H9 (cell line): ENCODE results near the gene ZNF35. TPM values are rescaled to one million over a fixed set of nuclear protein-coding genes. Genes with fewer than 3 reads are reported as not detected.

Experiments used
- DNase-seq: peaks from one replicate; pipeline ENCODE4 v3.0.0-alpha.2; 2017
- H2AFZ ChIP-seq: one replicate; pipeline ENCODE4 v1.6.1; 2013; ENCODE audit warnings: mild to moderate bottlenecking, low read length, control low read depth, moderate library complexity
- H2AK5ac ChIP-seq: 2 replicates; pipeline ENCODE4 v1.6.1; 2013; ENCODE audit warnings: low read length, control low read depth, mixed read lengths; ENCODE audit not compliant: insufficient read length
- H2BK120ac ChIP-seq: one replicate; pipeline ENCODE4 v1.6.1; 2013; ENCODE audit warnings: low read depth, mild to moderate bottlenecking, low read length, control low read depth, inconsistent platforms; ENCODE audit not compliant: poor library complexity, severe bottlenecking
- H2BK12ac ChIP-seq: 2 replicates; pipeline ENCODE4 v1.6.1; 2013; ENCODE audit warnings: low read length, control low read depth, mixed read lengths, low read depth; ENCODE audit not compliant: insufficient read length
- H2BK15ac ChIP-seq: 2 replicates; pipeline ENCODE4 v1.6.1; 2013; ENCODE audit warnings: low read depth, low read length, control low read depth
- H2BK20ac ChIP-seq: one replicate; pipeline ENCODE4 v1.6.1; 2013; ENCODE audit warnings: low read depth, mild to moderate bottlenecking, low read length, control low read depth, inconsistent platforms; ENCODE audit not compliant: poor library complexity, severe bottlenecking
- H2BK5ac ChIP-seq: 2 replicates; pipeline ENCODE4 v1.6.1; 2013; ENCODE audit warnings: low read length, control low read depth, mixed read lengths; ENCODE audit not compliant: insufficient read length
- H3K14ac ChIP-seq: 2 replicates; pipeline ENCODE4 v1.6.1; 2013; ENCODE audit warnings: low read length, control low read depth; ENCODE audit not compliant: insufficient read depth
- H3K18ac ChIP-seq: 2 replicates; pipeline ENCODE4 v1.6.1; 2013; ENCODE audit warnings: low read depth, mild to moderate bottlenecking, mixed read lengths, low read length, control low read depth; ENCODE audit not compliant: insufficient read length
- H3K23ac ChIP-seq: 2 replicates; pipeline ENCODE4 v1.6.1; 2013; ENCODE audit warnings: low read length, control low read depth, mixed read lengths, low read depth; ENCODE audit not compliant: insufficient read length
- H3K23me2 ChIP-seq: 2 replicates; pipeline ENCODE4 v1.6.1; 2013; ENCODE audit warnings: low read depth, mild to moderate bottlenecking, mixed read lengths, low read length, control low read depth; ENCODE audit not compliant: insufficient read length, poor library complexity, severe bottlenecking
- H3K27ac ChIP-seq: 2 replicates; pipeline ENCODE4 v1.5.1; 2013; ENCODE audit warnings: low read length, control low read depth, mixed read lengths, low read depth; ENCODE audit not compliant: insufficient read length
- H3K27me3 ChIP-seq: 2 replicates; pipeline ENCODE4 v1.6.1; 2013; ENCODE audit warnings: low read length, control low read depth, inconsistent platforms; ENCODE audit not compliant: insufficient read depth
- H3K4ac ChIP-seq: 2 replicates; pipeline ENCODE4 v1.6.1; 2013; ENCODE audit warnings: low read depth, mild to moderate bottlenecking, control low read depth, inconsistent platforms, low read length, moderate library complexity
- H3K4me1 ChIP-seq: 2 replicates; pipeline ENCODE4 v1.6.1; 2013; ENCODE audit warnings: low read length, control low read depth, inconsistent platforms; ENCODE audit not compliant: insufficient read depth
- H3K4me2 ChIP-seq: 2 replicates; pipeline ENCODE4 v1.6.1; 2013; ENCODE audit warnings: low read length, control low read depth, mixed read lengths; ENCODE audit not compliant: insufficient read length, insufficient read depth
- H3K56ac ChIP-seq: 2 replicates; pipeline ENCODE4 v1.6.1; 2013; ENCODE audit warnings: low read depth, mild to moderate bottlenecking, mixed read lengths, low read length, control low read depth; ENCODE audit not compliant: insufficient read length
- H3K79me1 ChIP-seq: 2 replicates; pipeline ENCODE4 v1.6.1; 2013; ENCODE audit warnings: low read depth, mild to moderate bottlenecking, moderate library complexity, low read length, control low read depth, inconsistent platforms; ENCODE audit not compliant: insufficient read depth, poor library complexity, severe bottlenecking
- H3K79me2 ChIP-seq: 2 replicates; pipeline ENCODE4 v1.6.1; 2013; ENCODE audit warnings: low read length, control low read depth, inconsistent platforms; ENCODE audit not compliant: insufficient read depth
- H3K9ac ChIP-seq: 2 replicates; pipeline ENCODE4 v1.6.1; 2013; ENCODE audit warnings: low read length, control low read depth, mixed read lengths; ENCODE audit not compliant: insufficient read length; ENCODE audit errors: extremely low read depth
- H3K9me3 ChIP-seq: one replicate; pipeline ENCODE4 v1.6.1; 2013; ENCODE audit warnings: low read depth, low read length, inconsistent platforms; ENCODE audit not compliant: control insufficient read depth
- H3T11ph ChIP-seq: one replicate; pipeline ENCODE4 v1.6.1; 2013; ENCODE audit warnings: mild to moderate bottlenecking, low read length, control low read depth, inconsistent platforms
- H4K20me1 ChIP-seq: one replicate; pipeline ENCODE4 v1.6.1; 2013; ENCODE audit not compliant: control insufficient read depth, insufficient read length, insufficient read depth
- H4K5ac ChIP-seq: 2 replicates; pipeline ENCODE4 v1.6.1; 2013; ENCODE audit warnings: low read depth, mild to moderate bottlenecking, mixed read lengths, low read length, control low read depth; ENCODE audit not compliant: insufficient read length
- H4K8ac ChIP-seq: replicated peaks from 2 replicates; pipeline ENCODE4 v1.6.1; 2013; ENCODE audit warnings: low read length, control low read depth, mixed read lengths, low read depth; ENCODE audit not compliant: insufficient read length
- H4K91ac ChIP-seq: 2 replicates; pipeline ENCODE4 v1.6.1; 2013; ENCODE audit warnings: low read depth, mild to moderate bottlenecking, moderate library complexity, mixed read lengths, low read length, control low read depth; ENCODE audit not compliant: insufficient read length
- H3K27ac Mint-ChIP-seq, 3 experiments: 2 replicates in 2 of 3; 3 replicates in 1 of 3; pipeline ENCODE4 v1.8.0; 2020 to 2021; ENCODE audit warnings: mixed read lengths in 3 of 3, mild to moderate bottlenecking in 1 of 3, moderate library complexity in 1 of 3
- H3K27me3 Mint-ChIP-seq: 2 replicates; pipeline ENCODE4 v1.8.0; 2021; ENCODE audit warnings: low read depth, mild to moderate bottlenecking, moderate library complexity, mixed read lengths
- H3K36me3 Mint-ChIP-seq, 3 experiments: 2 replicates in 2 of 3; 3 replicates in 1 of 3; pipeline ENCODE4 v1.8.0; 2020 to 2021; ENCODE audit warnings: low read depth in 3 of 3, mixed read lengths in 3 of 3; ENCODE audit not compliant: insufficient read depth in 1 of 3
- H3K4me1 Mint-ChIP-seq, 2 experiments: 2 replicates each; pipeline ENCODE4 v1.8.0; 2020; ENCODE audit warnings: mixed read lengths in 2 of 2
- H3K4me3 Mint-ChIP-seq, 2 experiments: 2 replicates in 1 of 2; 3 replicates in 1 of 2; pipeline ENCODE4 v1.8.0; 2020 to 2021; ENCODE audit warnings: mild to moderate bottlenecking in 2 of 2, mixed read lengths in 2 of 2, moderate library complexity in 1 of 2
- H3K9me3 Mint-ChIP-seq, 2 experiments: 2 replicates in 1 of 2; 3 replicates in 1 of 2; pipeline ENCODE4 v1.8.0; 2020; ENCODE audit warnings: mild to moderate bottlenecking in 2 of 2, mixed read lengths in 2 of 2, moderate library complexity in 1 of 2
- CTCF ChIP-seq: fragments of 200-600 bp; sonication (generic); conservative IDR thresholded peaks from 3 replicates; pipeline ENCODE4 v1.8.0; 2021; ENCODE audit warnings: antibody characterized with exemption, mild to moderate bottlenecking
- WGBS: extraction: QIAGEN DNeasy Blood & Tissue Kit; methylation state at CpG from one replicate; pipeline ENCODE4 v1.1.7; 2013; ENCODE audit warnings: missing lambda C conversion rate, low lambda C conversion rate, mixed read lengths; ENCODE audit not compliant: insufficient read length; ENCODE audit errors: extremely low coverage; 5-methylcytosine and 5-hydroxymethylcytosine counted together
- total RNA-seq: library from RNA; stranded (reverse); gene quantifications from 2 replicates; pipeline ENCODE4 v1.2.1, GENCODE V29; 2021

The ZNF35 gene
- total RNA-seq, 1 experiment from 2014 or later = 27.3 TPM

- Mint-ChIP-seq H3K4me3 (no peak overlapping the region), H3K36me3 (peaks cover 20 to 26% (median 22%) of the 10 kb centered on the region in 3 experiments), H3K27ac (no peak overlapping the region), H3K27me3 (peaks cover 41% of the 10 kb centered on the region), H3K9me3 (peaks cover 65% of the 10 kb centered on the region in 2 experiments), H3K4me1 (peaks cover 2 to 4% of the 10 kb centered on the region in 2 experiments)
- WGBS = no CpG with 5 or more reads among the region's 1 CpG
- no peak overlapping the region for H4K8ac ChIP-seq
- H3K14ac ChIP-seq = no peak overlapping the region
- H3T11ph ChIP-seq = no peak overlapping the region
- no peak overlapping the region for H2BK12ac ChIP-seq
- H2BK5ac ChIP-seq = no peak overlapping the region
- H3K27me3 ChIP-seq = no peaks in the 10 kb centered on the region
- H4K5ac ChIP-seq = no peak overlapping the region
- no peak for DNase-seq
- no peak overlapping the region for H2BK120ac ChIP-seq
- no peak overlapping the region for H2BK15ac ChIP-seq
- no peaks in the 10 kb centered on the region for H3K4me1 ChIP-seq
- no peaks in the 10 kb centered on the region for H4K20me1 ChIP-seq
- no peak overlapping the region for H3K18ac ChIP-seq
- H3K9ac ChIP-seq = no peak overlapping the region
- TF ChIP-seq CTCF = no peak
- no peak overlapping the region for H2AFZ ChIP-seq
- no peak overlapping the region for H2AK5ac ChIP-seq
- no peak overlapping the region for H3K23ac ChIP-seq
- H3K79me1 ChIP-seq = no peaks in the 10 kb centered on the region
- no peak overlapping the region for H3K4ac ChIP-seq
- H3K23me2 ChIP-seq = no peaks in the 10 kb centered on the region
- H3K79me2 ChIP-seq = no peaks in the 10 kb centered on the region
- H3K9me3 ChIP-seq = peaks cover 22% of the 10 kb centered on the region
- no peak overlapping the region for H2BK20ac ChIP-seq
- H3K4me2 ChIP-seq = no peak overlapping the region
- no peak overlapping the region for H3K56ac ChIP-seq
- no peak overlapping the region for H4K91ac ChIP-seq
- no peak overlapping the region for H3K27ac ChIP-seq
These were observed 39.4 kb downstream of the ZNF35 start for GRCh38 chr3:44687898-44688297.

Other genes starting within 250 kb of the ZNF35 start
- gene ZNF445, start 171.1 kb upstream of the ZNF35 start, total RNA-seq = 24.8 and 26.0 TPM in 2 replicates
- 7.0 and 8.7 TPM in 2 replicates for gene ZKSCAN7, start 93.5 kb upstream of the ZNF35 start, total RNA-seq
- gene ZNF660, start 63.8 kb upstream of the ZNF35 start, total RNA-seq = 16.4 and 18.7 TPM in 2 replicates
- gene ZNF197, start 23.7 kb upstream of the ZNF35 start, total RNA-seq = 17.5 and 18.8 TPM in 2 replicates
- not detected in 2 replicates for gene ZNF502, start 63.9 kb downstream of the ZNF35 start, total RNA-seq
- 4.9 and 6.5 TPM in 2 replicates for gene ZNF501, start 80.9 kb downstream of the ZNF35 start, total RNA-seq
- 47.0 and 47.4 TPM in 2 replicates for gene KIAA1143, start 112.9 kb downstream of the ZNF35 start, total RNA-seq
- 25.0 and 25.8 TPM in 2 replicates for gene KIF15, start 113.1 kb downstream of the ZNF35 start, total RNA-seq
- 11.8 and 12.2 TPM in 2 replicates for gene TMEM42, start 213.2 kb downstream of the ZNF35 start, total RNA-seq
- gene TGM4, start 225.9 kb downstream of the ZNF35 start, total RNA-seq = not detected in 2 replicates